ENCODE results near the gene SPIN1.

Gene SPIN1

DNA sequence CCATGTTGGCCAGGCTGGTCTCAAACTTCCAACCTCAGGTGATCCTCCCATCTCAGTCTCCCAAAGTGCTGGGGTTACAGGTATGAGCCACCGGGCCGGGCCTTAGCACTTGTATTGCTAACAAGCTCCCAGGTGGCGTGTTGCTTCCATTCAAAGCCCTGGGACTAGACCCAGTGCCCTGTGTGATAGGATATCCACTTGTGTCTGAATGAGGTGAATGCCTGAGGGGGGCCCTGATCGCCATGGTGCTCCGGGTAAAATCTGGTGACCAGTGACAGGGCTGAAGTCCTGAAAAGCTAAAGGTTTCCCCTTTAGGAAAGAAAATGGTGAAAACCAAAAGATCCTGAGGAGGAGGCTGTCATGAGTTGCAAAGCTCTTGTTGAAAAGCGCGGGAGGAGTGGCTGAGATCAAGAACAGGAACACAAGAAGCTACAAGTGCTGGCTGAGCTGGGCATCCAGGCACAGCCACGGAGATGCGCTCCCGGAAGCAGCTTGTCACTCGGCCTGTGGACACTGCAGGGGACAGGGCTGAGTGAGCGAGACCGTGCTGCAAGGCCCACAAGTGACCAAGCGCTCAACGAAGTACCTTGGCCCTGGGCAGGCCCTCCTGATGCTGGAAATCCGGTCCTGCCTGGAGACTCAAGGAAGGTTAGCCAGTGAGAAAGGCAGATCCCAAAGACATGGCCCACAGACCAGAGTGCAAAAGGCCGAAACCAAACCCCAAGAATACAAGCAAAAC lies 106.9 kb downstream of the SPIN1 start:
- Histone ChIP-seq H3K36me3 (ENCODE audit: insufficient read depth, low read length) (no peaks in the 10 kb centered on the region), H3K79me2 (ENCODE audit: insufficient read depth, low read length) (no peaks in the 10 kb centered on the region), H3K4me3 (ENCODE audit: low read depth in 1 of 2, low read length in 2 of 2) (no peak overlapping the region), H3K9me3 (ENCODE audit: insufficient read depth, low read length, severe bottlenecking) (no peaks in the 10 kb centered on the region), H4K20me1 (ENCODE audit: insufficient read depth, low read length) (no peaks in the 10 kb centered on the region), H2AFZ (ENCODE audit: low read depth, low read length) (no peak overlapping the region), H3K27me3 (ENCODE audit: insufficient read depth, low read length, poor library complexity) (no peaks in the 10 kb centered on the region), H3K9ac (ENCODE audit: low read depth, low read length) (no peak overlapping the region), H3K4me1 (ENCODE audit: insufficient read depth, low read length) (no peaks in the 10 kb centered on the region), H3K4me2 (ENCODE audit: insufficient read depth, low read length) (no peak overlapping the region), H3K27ac (ENCODE audit: low read length) (no peak overlapping the region)
- ATAC-seq (ENCODE audit: insufficient read depth, low read depth) (no peak), DNase-seq (no peak)
- no peak for TF ChIP-seq EZH2 (IDR thresholded peaks at IDR 0.05; ENCODE audit: borderline replicate concordance, low read depth, low read length, severe bottlenecking)
- TF ChIP-seq, protein P1, sequence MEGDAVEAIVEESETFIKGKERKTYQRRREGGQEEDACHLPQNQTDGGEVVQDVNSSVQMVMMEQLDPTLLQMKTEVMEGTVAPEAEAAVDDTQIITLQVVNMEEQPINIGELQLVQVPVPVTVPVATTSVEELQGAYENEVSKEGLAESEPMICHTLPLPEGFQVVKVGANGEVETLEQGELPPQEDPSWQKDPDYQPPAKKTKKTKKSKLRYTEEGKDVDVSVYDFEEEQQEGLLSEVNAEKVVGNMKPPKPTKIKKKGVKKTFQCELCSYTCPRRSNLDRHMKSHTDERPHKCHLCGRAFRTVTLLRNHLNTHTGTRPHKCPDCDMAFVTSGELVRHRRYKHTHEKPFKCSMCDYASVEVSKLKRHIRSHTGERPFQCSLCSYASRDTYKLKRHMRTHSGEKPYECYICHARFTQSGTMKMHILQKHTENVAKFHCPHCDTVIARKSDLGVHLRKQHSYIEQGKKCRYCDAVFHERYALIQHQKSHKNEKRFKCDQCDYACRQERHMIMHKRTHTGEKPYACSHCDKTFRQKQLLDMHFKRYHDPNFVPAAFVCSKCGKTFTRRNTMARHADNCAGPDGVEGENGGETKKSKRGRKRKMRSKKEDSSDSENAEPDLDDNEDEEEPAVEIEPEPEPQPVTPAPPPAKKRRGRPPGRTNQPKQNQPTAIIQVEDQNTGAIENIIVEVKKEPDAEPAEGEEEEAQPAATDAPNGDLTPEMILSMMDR (IDR thresholded peaks at IDR 0.05; ENCODE audit: borderline replicate concordance, extremely low read depth, low read length, poor library complexity, severe bottlenecking): no peak

DNA sequence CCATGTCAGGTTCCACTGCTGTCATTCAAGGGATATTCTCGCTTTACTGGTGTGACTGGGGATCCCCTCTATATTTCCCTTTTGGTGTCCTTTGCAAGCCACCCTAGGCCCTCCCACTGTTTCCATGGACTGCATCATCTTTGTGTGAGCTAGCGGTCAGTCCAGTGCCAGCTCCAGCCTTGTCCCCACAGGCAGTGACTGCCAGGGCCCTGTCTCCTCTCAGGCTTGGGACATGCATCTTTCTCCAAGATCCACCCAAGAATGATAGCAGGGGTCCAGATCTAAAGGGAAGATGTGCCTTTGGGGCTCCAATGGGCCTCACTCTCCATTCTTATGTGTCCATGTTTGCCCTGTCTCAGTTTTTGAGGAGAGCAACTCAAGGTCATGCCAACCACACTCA lies 109.0 kb downstream of the SPIN1 start:
- H3K36me3 ChIP-seq (ENCODE audit: insufficient read depth, low read length): no peaks in the 10 kb centered on the region
- no peak overlapping the region for H3K27ac ChIP-seq (ENCODE audit: low read length)
- no peak overlapping the region for H3K4me2 ChIP-seq (ENCODE audit: insufficient read depth, low read length)
- H4K20me1 ChIP-seq (ENCODE audit: insufficient read depth, low read length): no peaks in the 10 kb centered on the region
- no peaks in the 10 kb centered on the region for H3K79me2 ChIP-seq (ENCODE audit: insufficient read depth, low read length)
- DNase-seq (no peak), ATAC-seq (ENCODE audit: insufficient read depth, low read depth) (no peak)
- H3K4me3 ChIP-seq (ENCODE audit: low read depth in 1 of 2, low read length in 2 of 2): no peak overlapping the region
- H3K9ac ChIP-seq (ENCODE audit: low read depth, low read length): no peak overlapping the region
- no peaks in the 10 kb centered on the region for H3K4me1 ChIP-seq (ENCODE audit: insufficient read depth, low read length)
- no peak overlapping the region for H2AFZ ChIP-seq (ENCODE audit: low read depth, low read length)
- TF ChIP-seq EZH2 (IDR thresholded peaks at IDR 0.05; ENCODE audit: borderline replicate concordance, low read depth, low read length, severe bottlenecking): no peak
- TF ChIP-seq, protein P1 (IDR thresholded peaks at IDR 0.05; ENCODE audit: borderline replicate concordance, extremely low read depth, low read length, poor library complexity, severe bottlenecking): no peak
- no peaks in the 10 kb centered on the region for H3K9me3 ChIP-seq (ENCODE audit: insufficient read depth, low read length, severe bottlenecking)
- H3K27me3 ChIP-seq (ENCODE audit: insufficient read depth, low read length, poor library complexity): no peaks in the 10 kb centered on the region

- no peaks in the 10 kb centered on the region for H3K27me3 ChIP-seq (ENCODE audit: insufficient read depth, low read length, poor library complexity)
Measured at GRCh38 chr9:88498880-88499279, 110.6 kb downstream of the SPIN1 start.

More at GRCh38 chr9:88498880-88499279, 110.6 kb downstream of the SPIN1 start:
- Histone ChIP-seq H3K27ac (ENCODE audit: low read length) (no peak overlapping the region), H3K4me2 (ENCODE audit: insufficient read depth, low read length) (no peak overlapping the region), H2AFZ (ENCODE audit: low read depth, low read length) (no peak overlapping the region), H3K79me2 (ENCODE audit: insufficient read depth, low read length) (no peaks in the 10 kb centered on the region), H4K20me1 (ENCODE audit: insufficient read depth, low read length) (no peaks in the 10 kb centered on the region), H3K36me3 (ENCODE audit: insufficient read depth, low read length) (no peaks in the 10 kb centered on the region), H3K4me1 (ENCODE audit: insufficient read depth, low read length) (no peaks in the 10 kb centered on the region), H3K4me3 (ENCODE audit: low read depth in 1 of 2, low read length in 2 of 2) (no peak overlapping the region), H3K9ac (ENCODE audit: low read depth, low read length) (no peak overlapping the region), H3K9me3 (ENCODE audit: insufficient read depth, low read length, severe bottlenecking) (no peaks in the 10 kb centered on the region)
- TF ChIP-seq EZH2 (IDR thresholded peaks at IDR 0.05; ENCODE audit: borderline replicate concordance, low read depth, low read length, severe bottlenecking): no peak
- TF ChIP-seq, protein P1 (IDR thresholded peaks at IDR 0.05; ENCODE audit: borderline replicate concordance, extremely low read depth, low read length, poor library complexity, severe bottlenecking): no peak
- ATAC-seq (ENCODE audit: insufficient read depth, low read depth): no peak
- DNase-seq: no peak
